Activated CD8-positive, alpha-beta memory T cell treated with anti-CD3 and anti-CD28 coated beads, Interleukin-2, amount 50 U/mL, for 1 hour (primary cell): Measurements from ENCODE around the gene DRAXIN.

Source experiments
- DNase-seq: peaks from one replicate; pipeline ENCODE4 v3.0.0-alpha.2; 2020; ENCODE audit errors: extremely low read depth

DRAXIN gene

DNA sequence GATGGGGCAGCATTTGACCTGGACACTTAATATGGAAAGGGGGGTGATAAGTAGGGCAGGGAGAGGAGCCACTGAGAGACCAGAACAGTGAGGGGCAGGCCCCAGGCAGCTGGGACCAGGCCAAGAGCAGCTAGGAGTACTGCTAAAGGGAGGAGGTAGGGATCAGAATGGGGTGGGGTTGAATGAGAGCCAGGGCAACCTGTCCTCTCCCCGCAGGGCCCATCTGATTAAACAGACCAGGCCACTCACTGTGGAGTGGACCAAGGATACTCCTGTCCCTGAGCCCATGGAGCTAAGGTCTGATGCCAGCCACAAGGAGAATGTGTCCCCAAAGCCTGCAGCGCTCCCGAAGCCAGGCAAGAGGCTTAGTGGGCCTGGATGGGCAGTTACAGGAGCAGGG lies 72.6 kb downstream of the DRAXIN start:
- DNase-seq, result no peak

DNA sequence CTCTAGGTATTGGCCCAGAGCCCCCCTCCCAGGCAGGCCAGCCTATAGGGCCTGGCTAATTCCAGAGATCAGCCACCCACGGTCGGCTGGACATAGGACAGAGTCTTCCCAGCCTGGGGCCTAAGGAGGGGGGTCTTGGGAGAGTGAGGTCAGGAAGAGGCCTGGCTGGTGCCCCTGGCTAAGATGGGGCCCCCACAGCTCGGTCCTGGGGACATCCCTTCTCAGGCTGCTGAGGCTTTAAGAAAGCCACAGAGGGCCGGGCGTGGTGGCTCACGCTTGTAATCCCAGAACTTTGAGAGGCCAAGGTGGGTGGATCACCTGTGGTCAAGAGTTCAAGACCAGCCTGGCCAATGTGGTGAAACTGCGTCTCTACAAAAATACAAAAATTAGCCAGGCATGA lies 73.0 kb downstream of the DRAXIN start:
- DNase-seq, result no peak

DNA sequence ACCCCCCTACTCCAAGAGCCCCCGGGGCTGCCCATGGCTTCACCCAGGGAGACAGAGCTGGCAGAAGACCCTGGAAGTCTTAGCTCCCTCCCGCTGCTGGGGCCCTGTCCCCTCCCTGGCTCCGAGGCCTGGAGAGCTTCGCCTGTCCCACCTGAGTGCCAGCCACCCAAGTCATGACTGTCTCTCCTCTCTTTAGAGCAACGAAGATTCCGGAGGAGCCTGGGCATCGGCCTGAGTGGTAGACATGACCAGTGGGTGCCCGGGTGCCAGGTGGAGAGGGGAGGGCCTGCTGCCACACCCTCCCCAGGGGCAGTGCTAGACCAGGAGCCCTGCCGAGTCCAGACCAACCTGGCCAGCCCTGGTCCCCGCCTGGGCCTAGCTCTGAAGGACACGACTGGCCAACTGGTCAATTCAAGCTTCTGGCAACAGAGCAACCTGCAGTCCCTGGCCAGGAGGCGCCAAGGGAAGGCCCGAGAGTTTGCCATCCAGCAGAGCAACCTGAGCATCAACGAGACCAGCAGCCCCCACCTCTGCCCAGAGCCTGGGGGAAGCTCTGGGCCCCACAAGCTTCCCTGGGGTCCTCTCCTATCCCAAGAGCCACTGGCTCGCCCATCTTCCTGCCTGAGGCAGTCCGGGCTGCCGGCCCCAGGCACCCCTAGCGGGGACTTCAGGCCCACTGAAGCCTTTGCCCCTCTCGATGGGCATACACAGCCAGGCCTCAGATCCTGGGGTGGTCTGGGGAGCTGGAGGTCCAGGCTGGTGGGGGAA lies 74.3 kb downstream of the DRAXIN start:
- no peak for DNase-seq

DNA sequence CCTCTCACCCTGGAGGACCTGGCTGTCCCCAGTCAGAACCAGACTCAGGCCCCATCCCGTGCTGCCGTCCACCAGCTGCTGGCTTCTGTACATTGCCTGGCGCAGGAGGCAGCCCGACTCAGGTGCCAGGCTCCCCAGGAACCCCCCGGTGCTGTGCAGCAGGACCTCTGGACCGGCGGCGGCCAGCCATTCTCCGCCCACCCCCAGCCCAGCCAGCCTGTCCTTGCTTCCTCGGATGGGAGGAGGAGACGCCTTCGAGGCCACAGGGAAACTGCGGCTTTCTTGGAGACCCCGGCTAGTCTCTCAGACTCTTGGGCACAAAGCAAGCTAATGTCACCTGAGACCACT lies 74.9 kb downstream of the DRAXIN start:
- no peak for DNase-seq

DNA sequence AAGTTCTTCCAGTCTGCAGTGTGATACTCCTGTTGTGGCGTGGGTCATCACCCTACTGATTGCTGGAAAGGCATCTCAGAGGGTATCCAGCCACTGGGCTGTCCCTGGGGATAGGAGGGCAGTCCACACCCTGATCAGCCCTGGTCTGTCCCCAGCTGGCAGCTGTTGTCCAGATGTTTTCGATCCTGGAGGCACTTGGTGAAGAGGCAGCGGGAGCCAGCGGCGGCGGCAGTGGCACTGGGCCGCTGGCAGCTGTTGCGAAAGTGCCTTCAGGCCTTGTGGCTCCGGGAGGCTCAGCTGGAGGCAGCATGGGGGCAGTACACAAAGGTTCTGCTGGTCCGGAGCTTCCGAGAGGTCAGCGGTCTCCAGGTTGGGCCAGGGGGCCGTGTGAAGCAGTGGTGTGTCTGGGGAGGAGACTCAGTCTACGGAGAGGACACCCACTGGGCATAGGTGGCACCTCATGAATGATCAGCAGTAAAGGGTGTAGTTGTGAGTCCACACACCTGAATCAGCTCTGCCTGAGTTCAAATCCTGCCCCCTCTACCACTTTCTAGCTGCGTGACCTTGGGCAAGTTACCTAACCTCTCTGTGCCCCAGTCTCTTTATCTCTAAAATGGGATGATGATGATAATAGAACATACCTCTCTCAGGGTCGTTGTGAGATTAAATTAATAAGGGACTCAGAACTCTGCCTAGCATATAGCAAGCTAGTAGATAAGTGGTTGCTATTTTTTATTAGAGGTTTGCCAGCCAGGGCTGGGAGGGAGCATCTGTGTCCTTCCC lies 76.6 kb downstream of the DRAXIN start:
- DNase-seq, result no peak

DNA sequence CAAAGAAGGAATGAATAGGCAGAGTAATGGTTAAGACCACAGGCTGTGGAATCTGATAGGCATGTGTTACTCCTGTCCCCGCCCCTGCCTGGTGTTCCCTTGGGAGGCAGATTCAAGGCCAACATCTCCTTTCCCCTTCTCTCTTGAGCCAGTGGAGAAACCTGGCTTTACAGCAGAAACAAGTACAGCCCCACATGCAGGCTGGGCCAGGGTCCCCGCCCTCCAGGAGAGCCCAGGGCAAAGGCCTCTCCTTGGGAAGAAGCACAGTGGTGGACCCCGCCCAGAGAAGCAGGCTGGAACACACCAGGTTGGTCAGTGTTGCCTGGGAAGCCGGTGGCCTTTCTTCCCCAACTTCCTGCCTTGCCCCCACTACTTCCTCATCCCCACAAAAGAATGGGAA lies 77.3 kb downstream of the DRAXIN start:
- DNase-seq, result no peak

DNA sequence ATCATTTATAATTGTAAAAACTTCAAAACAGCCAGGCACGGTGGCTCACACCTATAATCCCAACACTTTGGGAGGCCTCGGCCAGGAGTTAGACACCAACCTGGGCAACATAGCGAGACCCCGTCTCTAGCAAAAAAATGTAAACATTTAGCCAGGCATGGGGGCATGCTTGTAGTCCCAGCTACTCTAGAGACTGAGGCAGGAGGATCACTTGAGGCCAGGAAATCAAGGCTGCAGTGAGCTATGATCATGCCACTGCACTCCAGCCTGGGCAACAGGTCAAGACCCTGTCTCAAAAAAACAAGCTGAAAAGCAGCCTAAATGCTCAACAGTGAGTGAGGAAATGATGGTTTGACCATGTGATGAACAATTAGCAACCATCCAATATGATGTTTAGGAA lies 77.8 kb downstream of the DRAXIN start:
- no peak for DNase-seq

DNA sequence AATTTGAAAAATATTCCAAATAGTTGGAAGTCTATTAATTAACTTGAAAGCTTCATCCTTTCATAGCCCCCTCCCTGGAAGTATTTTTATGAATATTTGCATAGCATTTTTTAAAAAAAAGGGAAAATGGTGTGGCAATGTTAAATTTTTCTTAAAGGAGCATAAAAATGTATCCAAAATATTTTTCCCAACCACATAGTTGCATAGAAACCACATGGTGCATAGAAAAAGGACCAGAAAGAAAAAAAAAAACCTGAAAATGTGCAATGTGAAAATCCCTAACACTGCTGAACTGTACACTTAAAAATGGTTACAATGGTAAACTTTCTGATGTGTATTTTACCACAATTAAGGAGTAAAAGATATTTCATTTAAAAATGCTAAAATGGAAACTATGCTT lies 78.5 kb downstream of the DRAXIN start:
- no peak for DNase-seq

DNA sequence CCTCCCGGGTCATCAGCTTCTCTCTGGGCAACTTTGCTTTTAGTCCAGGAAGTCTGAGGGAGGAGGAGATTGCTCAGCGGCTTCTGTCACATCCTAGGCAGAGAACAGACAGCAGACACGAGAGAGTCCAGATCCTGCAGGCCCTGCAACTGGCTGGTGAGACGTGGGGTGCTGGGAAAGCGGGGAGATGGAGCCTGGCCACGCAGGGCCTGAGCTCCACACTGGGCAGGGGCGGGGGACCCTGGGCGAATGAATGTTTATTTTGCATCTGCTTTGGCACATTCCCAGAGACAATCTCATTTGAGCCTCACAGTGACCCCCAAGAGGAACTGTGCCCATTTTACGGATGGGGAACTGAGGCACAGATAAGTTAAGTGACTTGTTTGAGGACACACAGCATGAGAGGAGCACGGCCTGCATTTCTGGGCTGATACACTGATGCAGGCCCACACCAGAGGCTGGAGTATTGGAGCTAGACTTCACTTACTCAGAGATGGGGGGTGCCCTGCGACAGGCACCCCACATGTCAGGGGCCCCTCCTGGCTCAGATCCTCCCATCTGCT lies 80.1 kb downstream of the DRAXIN start:
- no peak for DNase-seq

DNA sequence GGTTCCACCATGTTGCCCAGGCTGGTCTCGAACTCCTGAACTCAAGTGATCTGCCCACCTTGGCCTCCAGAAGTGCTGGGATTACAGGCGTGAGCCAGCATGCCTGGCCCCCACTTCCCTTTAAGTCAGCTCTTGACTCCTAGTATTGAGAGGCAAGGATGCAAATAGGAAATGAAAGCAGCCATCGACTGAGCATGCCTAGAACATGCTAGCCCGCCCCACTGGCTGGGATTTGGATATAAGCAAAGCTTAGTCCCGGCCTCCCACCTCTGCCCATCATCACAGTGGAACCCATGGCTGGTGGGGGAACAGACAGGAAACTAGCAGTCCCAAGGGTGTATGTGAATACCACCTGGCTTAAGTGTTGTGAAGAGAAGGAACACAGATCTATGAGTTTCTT lies 80.9 kb downstream of the DRAXIN start:
- no peak for DNase-seq

DNA sequence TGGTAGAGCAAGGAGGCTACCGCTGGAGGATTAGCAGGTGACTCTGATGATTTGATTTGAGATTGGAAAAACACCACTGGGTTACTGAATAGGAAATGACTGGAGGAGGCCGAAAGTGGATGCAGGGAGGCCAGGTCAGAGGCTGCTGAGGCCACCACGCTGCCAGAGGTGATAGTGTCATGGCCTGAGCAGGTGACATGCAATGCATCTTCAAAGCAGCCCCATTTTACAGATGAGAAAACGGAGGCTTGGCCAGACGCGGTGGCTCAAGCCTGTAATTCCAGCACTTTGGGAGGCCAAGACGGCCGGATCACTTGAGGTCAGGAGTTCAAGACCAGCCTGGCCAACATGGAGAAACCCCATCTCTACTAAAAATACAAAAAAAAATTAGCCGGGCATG lies 83.2 kb downstream of the DRAXIN start:
- no peak for DNase-seq
